Measurements from ENCODE around the gene MDP1.

The MDP1 gene

GRCh38 chr14:24171422-24172260, 44.2 kb downstream of the MDP1 start, which contains the start of gene REC8:
Gene REC8, plus strand, starts transcription at chr14:24172080. Its CDS starts 473 bp downstream, at chr14:24172553.
- H3K4me1 ChIP-seq (ENCODE audit: insufficient read depth, low read length): no peaks in the 10 kb centered on the region
- H3K9me3 ChIP-seq (ENCODE audit: low read length): no peaks in the 10 kb centered on the region
- H3K9ac ChIP-seq (ENCODE audit: low read length): no peak within 1 kb of the TSS
- H3K27me3 ChIP-seq (ENCODE audit: control insufficient read depth in 1 of 2, insufficient read depth in 2 of 2, low read length in 2 of 2): no peaks in the 10 kb centered on the region
- peak within 1 kb of the TSS; percentile 21 to 64 for H3K4me3 ChIP-seq (ENCODE audit: low read depth in 1 of 2, low read length in 2 of 2)
- H3K27ac ChIP-seq (ENCODE audit: low read depth, low read length): peak within 1 kb of the TSS; percentile 56
- peaks cover 6% of the 10 kb centered on the region for H3K36me3 ChIP-seq (ENCODE audit: insufficient read depth, low read length)

GRCh38 chr14:24167469-24168114, 48.3 kb downstream of the MDP1 start:
- Histone ChIP-seq H3K36me3 (ENCODE audit: insufficient read depth, low read length) (peaks cover 42% of the 10 kb centered on the region), H3K27ac (ENCODE audit: low read depth, low read length) (no peak overlapping the region), H3K4me1 (ENCODE audit: insufficient read depth, low read length) (peaks cover 9% of the 10 kb centered on the region), H3K9me3 (ENCODE audit: low read length) (no peaks in the 10 kb centered on the region), H3K27me3 (ENCODE audit: control insufficient read depth in 1 of 2, insufficient read depth in 2 of 2, low read length in 2 of 2) (no peaks in the 10 kb centered on the region), H3K4me3 (ENCODE audit: low read depth in 1 of 2, low read length in 2 of 2) (no peak overlapping the region), H3K9ac (ENCODE audit: low read length) (no peak overlapping the region)

GRCh38 chr14:24165785-24166184, 50.1 kb downstream of the MDP1 start:
- H3K36me3 ChIP-seq (ENCODE audit: insufficient read depth, low read length): peaks cover 42% of the 10 kb centered on the region
- H3K27ac ChIP-seq (ENCODE audit: low read depth, low read length): no peak overlapping the region
- H3K9ac ChIP-seq (ENCODE audit: low read length): no peak overlapping the region
- H3K27me3 ChIP-seq (ENCODE audit: control insufficient read depth in 1 of 2, insufficient read depth in 2 of 2, low read length in 2 of 2): no peaks in the 10 kb centered on the region
- H3K4me3 ChIP-seq (ENCODE audit: low read depth in 1 of 2, low read length in 2 of 2): no peak overlapping the region
- H3K4me1 ChIP-seq (ENCODE audit: insufficient read depth, low read length): peaks cover 21% of the 10 kb centered on the region
- H3K9me3 ChIP-seq (ENCODE audit: low read length): no peaks in the 10 kb centered on the region

GRCh38 chr14:24164518-24164991, 51.3 kb downstream of the MDP1 start:
- Histone ChIP-seq H3K4me1 (ENCODE audit: insufficient read depth, low read length) (peaks cover 26% of the 10 kb centered on the region), H3K9ac (ENCODE audit: low read length) (no peak overlapping the region), H3K4me3 (ENCODE audit: low read depth in 1 of 2, low read length in 2 of 2) (no peak overlapping the region), H3K9me3 (ENCODE audit: low read length) (no peaks in the 10 kb centered on the region), H3K36me3 (ENCODE audit: insufficient read depth, low read length) (peaks cover 54% of the 10 kb centered on the region), H3K27ac (ENCODE audit: low read depth, low read length) (no peak overlapping the region), H3K27me3 (ENCODE audit: control insufficient read depth in 1 of 2, insufficient read depth in 2 of 2, low read length in 2 of 2) (no peaks in the 10 kb centered on the region)
